ENCODE measurements around the gene INPP4B.

DNA sequence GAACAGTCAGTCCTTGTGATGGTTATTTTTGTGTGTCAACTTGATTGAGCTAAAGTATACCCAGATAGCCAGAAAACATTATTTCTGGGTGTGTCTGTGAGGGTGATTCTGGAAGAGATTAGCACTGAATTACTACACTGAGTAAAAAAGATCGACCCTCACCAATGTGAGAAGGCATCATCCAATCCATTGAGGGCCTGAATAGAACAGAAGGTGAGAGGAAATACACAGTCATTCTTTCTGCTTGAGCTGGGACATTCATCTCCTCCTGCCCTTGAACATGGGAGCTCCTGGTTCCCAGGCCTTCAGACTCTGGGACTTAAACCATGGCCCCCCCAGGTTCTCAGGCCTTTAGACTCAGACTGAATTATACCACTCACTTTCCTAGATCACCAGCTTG, 22.3 kb downstream of the INPP4B start:
- TF ChIP-seq, protein P1, sequence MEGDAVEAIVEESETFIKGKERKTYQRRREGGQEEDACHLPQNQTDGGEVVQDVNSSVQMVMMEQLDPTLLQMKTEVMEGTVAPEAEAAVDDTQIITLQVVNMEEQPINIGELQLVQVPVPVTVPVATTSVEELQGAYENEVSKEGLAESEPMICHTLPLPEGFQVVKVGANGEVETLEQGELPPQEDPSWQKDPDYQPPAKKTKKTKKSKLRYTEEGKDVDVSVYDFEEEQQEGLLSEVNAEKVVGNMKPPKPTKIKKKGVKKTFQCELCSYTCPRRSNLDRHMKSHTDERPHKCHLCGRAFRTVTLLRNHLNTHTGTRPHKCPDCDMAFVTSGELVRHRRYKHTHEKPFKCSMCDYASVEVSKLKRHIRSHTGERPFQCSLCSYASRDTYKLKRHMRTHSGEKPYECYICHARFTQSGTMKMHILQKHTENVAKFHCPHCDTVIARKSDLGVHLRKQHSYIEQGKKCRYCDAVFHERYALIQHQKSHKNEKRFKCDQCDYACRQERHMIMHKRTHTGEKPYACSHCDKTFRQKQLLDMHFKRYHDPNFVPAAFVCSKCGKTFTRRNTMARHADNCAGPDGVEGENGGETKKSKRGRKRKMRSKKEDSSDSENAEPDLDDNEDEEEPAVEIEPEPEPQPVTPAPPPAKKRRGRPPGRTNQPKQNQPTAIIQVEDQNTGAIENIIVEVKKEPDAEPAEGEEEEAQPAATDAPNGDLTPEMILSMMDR (IDR thresholded peaks at IDR 0.05) = no peak
- TF ChIP-seq POLR2A (IDR thresholded peaks at IDR 0.05) (no peak), EP300 (IDR thresholded peaks at IDR 0.05) (no peak)

Data from ovary (tissue), 3 donors.